ENCODE results near the gene AGRN. TPM values are rescaled to one million over a fixed set of nuclear protein-coding genes. Genes with fewer than 3 reads are reported as not detected.

Gene AGRN
- total RNA-seq, 1 donor from 2014 or later: 109 TPM

- Histone ChIP-seq H3K27ac (no peak overlapping the region), H3K4me1 (peaks cover 12 to 15% of the 10 kb centered on the region in 2 donors), H3K27me3 (peaks cover 4% of the 10 kb centered on the region), H3K9me3 (no peaks in the 10 kb centered on the region), H3K4me3 (peak overlapping the region; percentile 69 to 70), H3K36me3 (no peaks in the 10 kb centered on the region)
- DNase-seq (ENCODE audit: low spot score in 2 of 2): no peak
- intact Hi-C loops (cut with DNase I): no loop called here
- TF ChIP-seq CTCF (IDR thresholded peaks at IDR 0.05): no peak
These were observed 14.0 kb downstream of the AGRN start for GRCh38 chr1:1033731-1034438.

GRCh38 chr1:1034439-1034781 lies 14.5 kb downstream of the AGRN start:
- Histone ChIP-seq H3K9me3 (no peaks in the 10 kb centered on the region), H3K4me3 (peak overlapping the region in 1 of 2 donors; percentile 70), H3K4me1 (peaks cover 12 to 15% of the 10 kb centered on the region in 2 donors), H3K27me3 (peaks cover 4% of the 10 kb centered on the region), H3K36me3 (no peaks in the 10 kb centered on the region), H3K27ac (no peak overlapping the region)
- DNase-seq (ENCODE audit: low spot score in 2 of 2): no peak
- intact Hi-C loops (cut with DNase I): no loop called here
- TF ChIP-seq CTCF (IDR thresholded peaks at IDR 0.05): no peak

GRCh38 chr1:1035291-1035943 lies 15.5 kb downstream of the AGRN start:
- Histone ChIP-seq H3K36me3 (no peaks in the 10 kb centered on the region), H3K27ac (no peak overlapping the region), H3K4me3 (no peak overlapping the region), H3K4me1 (peaks cover 19 to 23% of the 10 kb centered on the region in 2 donors), H3K9me3 (no peaks in the 10 kb centered on the region), H3K27me3 (peaks cover 4% of the 10 kb centered on the region)
- no peak for DNase-seq (ENCODE audit: low spot score in 2 of 2)
- intact Hi-C loops (cut with DNase I): no loop called here
- no peak for TF ChIP-seq CTCF (IDR thresholded peaks at IDR 0.05)

GRCh38 chr1:1037366-1038327 lies 17.7 kb downstream of the AGRN start:
- intact Hi-C loops (cut with DNase I): no loop called here
- Histone ChIP-seq H3K9me3 (no peaks in the 10 kb centered on the region), H3K4me3 (no peak overlapping the region), H3K27ac (no peak overlapping the region), H3K4me1 (peaks cover 20 to 24% of the 10 kb centered on the region in 2 donors), H3K36me3 (no peaks in the 10 kb centered on the region), H3K27me3 (peaks cover 4% of the 10 kb centered on the region)
- DNase-seq (ENCODE audit: low spot score in 2 of 2): no peak
- TF ChIP-seq CTCF (IDR thresholded peaks at IDR 0.05): no peak

GRCh38 chr1:1038694-1039093 lies 18.8 kb downstream of the AGRN start:
- Histone ChIP-seq H3K4me3 (no peak overlapping the region), H3K36me3 (no peaks in the 10 kb centered on the region), H3K27me3 (no peaks in the 10 kb centered on the region), H3K27ac (no peak overlapping the region), H3K4me1 (peaks cover 12 to 14% of the 10 kb centered on the region in 2 donors), H3K9me3 (no peaks in the 10 kb centered on the region)
- TF ChIP-seq CTCF (IDR thresholded peaks at IDR 0.05): no peak
- intact Hi-C loops (cut with DNase I): no loop called here
- DNase-seq (ENCODE audit: low spot score in 2 of 2): no peak

Measured in ascending aorta (tissue), 2 donors.